CD4-positive, alpha-beta T cell treated with Interleukin-6 at 100 ng/mL for 8 hours (primary cell): Measurements from ENCODE around the gene AK1.

ENCODE experiments used
- DNase-seq: peaks from one replicate; pipeline ENCODE4 v3.0.0-alpha.2; 2020; ENCODE audit warnings: mixed read lengths, low spot score

The AK1 gene

DNA sequence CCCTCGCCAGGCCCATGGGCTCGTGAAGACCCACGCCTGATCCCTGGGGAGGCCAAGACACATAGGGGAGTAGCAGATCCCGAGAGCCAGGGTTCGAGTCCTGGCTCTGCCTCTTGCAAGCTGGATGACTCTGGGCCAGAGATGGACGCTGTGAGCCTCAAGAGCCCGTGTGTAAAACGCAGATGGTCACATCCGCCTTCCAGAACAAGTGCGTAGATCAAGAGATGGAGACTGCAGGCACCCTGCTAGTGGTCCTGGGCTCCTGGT is 31.1 kb upstream of the AK1 start:
- DNase-seq = no peak

DNA sequence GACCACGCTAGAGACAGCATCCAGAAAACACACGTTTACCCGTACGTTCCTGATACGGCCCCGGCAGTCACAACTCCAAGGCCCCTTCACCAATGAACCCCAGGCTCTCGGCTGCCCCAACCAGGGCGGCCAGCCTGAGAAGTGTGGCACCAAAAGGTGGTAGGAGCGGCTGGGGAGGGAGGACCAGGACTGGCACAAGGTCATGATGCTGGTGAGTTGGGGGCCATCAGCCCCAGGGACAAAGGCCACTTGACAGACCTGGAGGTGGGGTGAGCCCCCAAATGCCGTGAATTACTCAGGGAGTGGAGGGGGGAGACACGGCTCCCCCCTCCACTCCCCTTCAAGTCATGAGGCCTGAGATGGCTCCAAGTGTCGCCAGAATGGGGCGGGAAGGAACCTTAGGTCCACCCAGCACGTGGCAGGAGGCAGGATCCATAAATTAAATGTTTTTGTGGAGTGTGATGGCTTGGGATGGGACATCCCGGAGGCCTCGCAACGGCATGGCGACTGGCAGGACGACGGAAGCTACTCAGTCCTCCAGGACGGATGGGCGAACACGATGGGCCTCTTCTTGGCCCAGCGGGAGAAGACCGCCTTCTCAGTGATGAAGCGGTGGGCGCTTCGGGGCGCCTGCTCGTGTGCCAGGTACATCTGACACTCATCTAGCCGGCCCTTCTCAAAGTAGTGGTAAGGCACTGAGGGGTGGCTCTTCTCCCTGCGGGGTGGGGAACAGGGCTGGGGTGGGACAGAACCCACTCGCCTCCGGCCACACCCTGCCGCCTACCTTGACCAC is 30.6 kb upstream of the AK1 start:
- no peak for DNase-seq

DNA sequence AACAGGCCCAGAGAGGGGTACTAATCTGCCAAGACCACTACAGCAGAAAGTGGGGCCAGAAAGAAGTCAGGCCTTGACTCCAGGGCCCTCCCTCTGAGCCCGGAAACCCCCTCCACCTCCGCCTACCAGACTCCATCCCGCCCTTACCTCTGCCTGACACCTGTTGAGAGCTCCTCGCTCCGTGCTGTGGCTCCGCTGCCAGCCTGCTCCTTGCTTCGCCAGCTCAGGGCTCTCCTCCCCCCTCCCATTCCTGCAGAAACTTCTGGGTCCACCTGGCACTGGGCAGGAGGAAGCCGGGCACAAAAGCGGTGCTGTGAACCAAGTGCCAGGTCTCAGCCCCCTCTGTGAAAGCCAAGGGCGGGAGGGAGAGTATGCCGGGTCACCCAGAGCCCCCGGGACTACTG is 28.3 kb upstream of the AK1 start:
- DNase-seq = peak; percentile 79

DNA sequence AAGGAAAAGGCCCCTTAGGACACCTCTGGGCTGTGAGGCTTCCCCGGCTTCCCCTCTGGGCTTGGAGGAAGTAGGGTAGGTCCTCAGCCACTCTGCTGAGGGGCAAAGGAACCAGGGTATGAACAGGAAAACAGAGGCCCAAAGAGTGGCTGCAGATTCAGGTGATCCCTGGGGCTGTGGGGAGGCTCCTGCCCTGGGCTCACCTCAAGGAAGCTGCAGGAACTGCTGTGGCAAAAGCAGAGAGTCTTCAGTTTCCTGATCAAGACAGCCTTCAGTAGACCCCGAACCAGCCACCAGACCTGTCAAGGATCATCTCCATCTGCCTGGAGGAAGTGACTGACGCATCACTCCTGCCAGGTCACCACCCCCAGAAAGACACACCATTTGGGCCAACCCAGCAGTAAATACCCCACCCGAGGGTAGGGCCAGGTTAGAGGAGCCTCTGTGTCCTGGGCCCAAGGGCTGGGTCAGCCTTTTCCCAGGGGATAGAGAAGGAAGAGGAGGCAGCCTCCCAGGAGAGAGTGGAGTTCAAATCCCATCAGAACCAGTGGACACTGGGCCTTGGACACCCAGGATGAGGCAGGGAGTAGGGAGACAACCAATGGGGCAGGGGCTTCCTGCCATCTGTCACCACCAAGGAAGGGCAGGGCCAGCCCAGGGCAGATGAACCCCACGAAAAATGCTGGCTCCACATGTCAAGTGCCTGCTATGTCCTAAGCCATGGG is 27.7 kb upstream of the AK1 start:
- DNase-seq = peak; percentile 72

DNA sequence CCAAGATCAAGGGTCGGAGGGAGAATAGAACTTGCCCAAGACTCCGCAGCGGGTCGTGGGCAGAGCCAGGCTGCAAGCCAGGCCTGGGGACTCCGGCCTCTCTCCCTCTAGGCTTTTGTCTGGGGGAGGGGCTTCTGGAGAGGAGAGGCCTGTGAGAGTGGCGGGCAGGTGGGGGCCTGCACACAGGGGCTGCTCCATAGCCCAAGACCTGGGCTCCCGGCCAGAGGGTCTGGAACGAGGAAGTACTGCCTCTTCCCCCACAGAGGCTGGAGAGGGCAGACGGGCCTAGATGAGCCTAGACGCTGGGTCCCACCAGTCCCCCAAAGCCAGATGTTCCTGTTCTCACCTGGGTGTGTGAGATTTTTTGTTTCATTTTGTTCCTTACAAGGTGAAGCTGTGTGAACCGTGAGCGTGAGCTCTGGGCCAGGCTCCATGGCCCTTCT is 27.1 kb upstream of the AK1 start:
- DNase-seq = no peak

DNA sequence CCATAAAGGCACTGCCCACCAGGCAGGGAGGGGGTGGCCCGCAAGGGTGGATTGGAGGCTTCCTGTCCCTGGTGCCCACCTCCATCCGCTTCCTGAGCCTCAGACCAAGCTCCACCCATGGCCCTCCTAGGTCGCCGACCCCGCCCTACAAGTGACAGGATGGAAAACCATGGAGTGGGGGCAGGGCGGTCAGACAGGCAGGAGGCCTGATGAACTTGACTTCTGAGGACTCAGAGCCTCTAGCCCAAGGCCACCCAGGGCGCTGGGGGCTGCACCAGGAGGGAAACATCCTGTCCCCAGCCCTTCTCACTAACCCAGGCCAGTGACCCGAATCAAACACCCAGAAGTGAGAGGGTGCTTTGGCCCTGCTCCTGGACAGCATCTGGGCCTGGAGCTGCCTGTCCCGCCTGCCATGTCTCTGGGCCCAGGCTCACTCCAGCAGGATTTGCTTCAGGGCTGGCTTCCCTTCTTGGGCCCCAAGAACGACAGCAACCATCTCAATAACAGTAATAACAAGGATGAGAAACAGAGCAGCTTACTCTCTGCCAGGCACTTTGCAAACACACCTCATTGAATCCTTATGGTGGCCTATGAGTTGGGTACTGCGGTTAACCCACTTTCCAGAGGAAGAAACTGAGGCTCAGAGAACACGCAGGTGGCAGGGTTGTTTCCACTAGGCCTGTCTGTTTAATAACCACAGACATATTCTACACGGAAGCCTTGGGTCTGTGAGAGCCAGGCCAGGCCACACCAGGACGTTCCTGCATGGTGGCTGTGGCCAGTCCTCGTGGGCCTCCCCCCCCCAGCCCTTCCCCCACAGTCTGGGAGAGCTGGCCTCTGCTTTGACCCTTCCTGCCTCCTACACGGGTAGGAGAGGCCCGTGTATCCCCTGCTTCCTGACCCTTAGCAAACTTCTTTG is 26.3 kb upstream of the AK1 start:
- peak; percentile 74 for DNase-seq

DNA sequence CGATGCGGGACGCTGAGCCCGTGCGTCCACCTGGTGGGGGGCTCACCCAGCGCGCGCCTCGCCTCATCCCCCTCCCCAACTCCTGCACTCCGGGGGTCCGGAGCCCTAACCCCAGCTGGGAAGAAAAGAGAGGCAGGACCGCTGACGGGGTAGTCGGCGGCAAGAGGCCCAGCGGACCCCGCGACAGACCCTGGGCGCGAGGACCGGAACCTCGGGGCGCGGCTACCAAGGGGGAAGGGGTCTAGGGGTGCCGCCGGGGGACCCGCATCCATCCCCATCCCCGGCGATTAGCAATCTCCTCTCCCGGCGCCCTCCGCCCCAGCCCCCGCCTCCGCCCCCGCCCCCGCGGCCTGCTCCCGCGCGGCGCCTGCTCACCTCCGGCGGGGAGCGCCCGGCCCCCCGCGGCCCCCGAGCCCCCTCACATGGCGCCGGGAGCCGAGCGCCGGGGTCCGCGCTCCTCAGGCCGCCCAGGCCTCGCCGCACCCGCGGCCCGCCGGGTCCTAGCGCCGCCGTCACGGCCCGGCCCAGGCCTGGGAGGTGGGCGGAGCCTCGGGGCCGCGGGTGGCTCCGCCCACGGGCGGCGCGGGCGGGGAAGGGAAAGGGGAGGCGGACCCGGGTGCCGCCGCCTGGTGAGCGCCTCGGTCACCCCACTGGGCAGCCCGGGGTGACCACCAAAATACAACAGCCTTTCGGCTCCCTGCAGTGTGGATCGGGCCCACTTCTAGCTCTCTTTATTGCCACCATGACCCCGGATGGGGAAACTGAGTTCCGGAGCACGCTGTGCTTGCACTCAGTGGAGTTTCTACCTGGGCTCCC is 21.9 kb upstream of the AK1 start, which contains the start of gene ST6GALNAC6:
Gene ST6GALNAC6 (minus strand): TSS at position 476 of the 816 bp plus-strand sequence. CDS start 1,622 bp downstream, outside the sequence.
- DNase-seq = peak; percentile 55

DNA sequence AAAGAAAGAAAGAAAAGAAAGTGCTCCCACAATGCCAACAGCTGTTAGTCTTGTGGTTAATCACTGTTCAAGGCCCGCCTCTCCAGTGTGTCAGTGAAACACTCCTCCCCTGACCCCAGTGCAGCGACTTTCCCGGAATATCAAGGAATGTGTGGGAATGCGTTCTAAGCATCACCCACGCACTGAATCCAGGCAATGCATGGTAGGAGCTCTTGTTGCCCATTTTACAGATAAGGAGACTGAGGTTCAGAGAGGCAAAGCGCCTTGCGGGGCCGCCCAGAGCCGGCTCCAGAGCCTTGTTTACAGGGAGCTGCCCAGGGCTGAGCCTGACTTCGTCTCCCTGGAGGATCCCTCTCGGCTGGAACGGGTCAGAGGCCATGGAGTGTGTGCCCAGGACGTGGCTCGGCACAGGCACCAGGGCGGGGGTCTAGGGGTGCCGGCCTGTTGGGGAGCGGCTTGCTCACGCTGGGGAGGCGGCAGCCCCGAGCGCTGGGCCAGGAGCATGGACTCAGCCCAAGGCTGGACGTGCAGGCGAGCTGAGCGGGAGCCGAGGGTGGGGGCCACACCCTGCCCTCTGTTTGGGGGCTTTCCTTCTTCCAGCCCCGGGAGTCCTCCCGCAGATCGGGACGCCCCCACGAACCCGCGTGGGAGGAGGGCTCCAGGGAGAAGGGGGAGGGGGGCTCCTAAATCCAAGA is 21.1 kb upstream of the AK1 start:
- DNase-seq = no peak

DNA sequence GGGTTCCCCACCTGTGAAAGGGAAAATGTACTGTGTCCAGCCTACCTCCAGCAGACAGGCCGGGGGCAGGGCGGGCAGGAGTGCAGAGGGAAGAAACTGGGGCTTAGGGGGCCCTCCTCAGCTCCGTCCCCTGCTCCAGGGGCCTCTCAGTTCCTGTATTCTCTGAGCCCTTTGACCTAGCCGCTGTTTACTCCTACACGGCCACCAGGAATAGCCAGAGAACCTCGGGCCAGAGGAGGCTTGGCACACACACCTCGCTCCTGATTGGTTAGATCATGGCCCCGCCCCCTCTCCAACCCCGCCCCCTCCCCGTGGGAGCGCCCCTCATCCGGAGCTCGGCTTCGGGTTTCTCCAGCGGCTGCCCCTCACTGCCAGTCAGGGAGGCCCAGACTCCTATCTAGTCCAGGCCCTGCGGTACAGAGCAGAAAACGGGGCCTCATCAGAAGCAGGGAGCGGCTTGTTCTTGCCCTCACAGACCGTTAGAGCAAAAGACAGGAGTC is 19.8 kb upstream of the AK1 start:
- DNase-seq = no peak

DNA sequence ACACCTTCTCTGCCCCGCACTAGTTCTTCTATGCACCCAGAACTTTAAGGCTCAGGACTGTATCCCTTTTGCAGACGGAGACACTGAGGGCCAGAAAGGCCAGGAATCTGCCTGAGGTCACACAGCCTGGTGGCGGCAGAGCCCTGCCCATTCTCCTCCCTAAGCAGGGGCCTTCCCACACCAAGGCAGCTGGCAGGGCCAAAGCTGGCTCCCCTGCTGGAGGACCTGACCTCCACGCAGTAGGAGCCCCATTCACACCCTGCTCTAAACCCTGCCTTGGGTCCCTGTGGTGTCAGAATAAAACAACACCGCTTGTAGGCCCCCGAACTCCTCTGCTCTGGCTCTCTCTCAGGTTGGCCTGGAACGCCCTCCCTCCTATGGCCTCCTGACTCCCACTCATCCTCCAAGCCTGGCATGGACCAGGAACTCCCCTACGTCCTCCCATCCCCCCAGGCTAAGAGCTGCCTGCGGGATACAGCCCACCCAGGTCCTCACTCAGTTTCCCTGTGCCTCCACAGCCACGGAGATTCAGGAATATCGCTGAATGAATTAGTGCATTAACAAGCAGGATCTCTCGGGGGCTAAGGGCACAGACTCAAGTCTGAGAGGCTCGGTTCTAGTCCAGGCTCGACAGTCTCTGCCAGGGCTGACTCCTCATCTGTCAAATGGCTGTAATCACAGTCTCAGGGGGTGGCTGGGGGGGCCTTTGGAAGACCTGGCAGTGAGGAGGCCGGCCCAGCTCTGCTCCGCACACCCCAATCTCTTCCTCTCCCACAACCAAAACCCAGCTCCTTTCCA is 19.1 kb upstream of the AK1 start:
- DNase-seq = no peak

DNA sequence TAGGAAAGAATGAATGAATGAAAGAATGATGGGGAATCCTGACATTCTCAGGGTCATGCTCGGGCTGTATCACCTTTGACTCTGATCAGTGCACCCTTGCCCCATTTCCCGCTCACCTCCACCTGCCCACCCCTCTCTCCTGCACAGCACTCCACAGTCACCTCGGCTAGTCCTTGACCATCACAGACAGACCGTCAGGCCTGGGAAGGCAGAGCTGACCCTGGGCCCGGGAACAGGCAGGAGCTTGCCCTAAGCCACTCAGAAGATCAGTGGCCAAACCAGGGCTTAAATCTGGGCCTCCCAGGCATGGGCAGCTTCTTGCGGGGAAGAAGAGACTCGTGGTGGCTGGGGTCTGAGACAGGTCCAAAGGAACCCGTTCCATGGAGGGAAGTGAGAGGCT is 18.3 kb upstream of the AK1 start:
- no peak for DNase-seq

DNA sequence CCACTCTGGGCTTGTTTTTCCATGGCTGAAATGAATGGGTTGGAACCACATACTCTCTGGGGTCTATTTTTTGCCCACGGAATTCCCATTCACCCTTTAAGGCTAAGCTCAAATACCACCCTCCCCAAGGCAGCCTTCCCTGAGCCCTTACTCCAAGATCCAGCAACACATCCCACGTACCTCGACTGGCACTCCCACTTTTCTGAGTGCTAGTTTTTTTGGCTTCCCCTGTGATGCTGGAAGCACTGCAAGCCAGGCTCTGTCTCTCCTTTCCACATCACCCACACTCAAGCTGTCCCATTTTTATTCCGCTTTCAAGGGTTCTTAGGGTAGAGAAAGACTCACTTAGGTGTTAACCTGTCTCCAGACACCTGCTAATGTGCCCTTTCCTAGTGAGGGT is 15.9 kb upstream of the AK1 start:
- no peak for DNase-seq

DNA sequence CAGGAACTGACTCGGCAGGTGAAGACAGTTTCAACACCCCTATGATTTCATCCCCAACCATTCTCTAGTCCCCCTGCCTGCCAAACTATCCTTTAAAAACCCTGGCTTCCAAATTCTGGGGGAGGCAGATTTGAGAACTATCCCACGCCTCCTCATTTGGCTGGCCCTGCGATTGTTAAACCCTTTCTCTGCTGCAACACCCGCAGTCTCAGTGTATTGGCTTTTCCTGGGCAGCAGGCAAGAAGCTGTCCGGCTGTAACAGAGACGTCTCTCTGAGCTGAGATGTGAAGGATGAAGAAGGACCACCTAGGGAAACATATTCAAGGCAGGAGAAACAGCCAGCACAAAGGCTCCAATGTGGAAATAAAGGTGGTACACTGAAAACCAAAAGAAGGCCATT is 15.4 kb upstream of the AK1 start:
- no peak for DNase-seq

DNA sequence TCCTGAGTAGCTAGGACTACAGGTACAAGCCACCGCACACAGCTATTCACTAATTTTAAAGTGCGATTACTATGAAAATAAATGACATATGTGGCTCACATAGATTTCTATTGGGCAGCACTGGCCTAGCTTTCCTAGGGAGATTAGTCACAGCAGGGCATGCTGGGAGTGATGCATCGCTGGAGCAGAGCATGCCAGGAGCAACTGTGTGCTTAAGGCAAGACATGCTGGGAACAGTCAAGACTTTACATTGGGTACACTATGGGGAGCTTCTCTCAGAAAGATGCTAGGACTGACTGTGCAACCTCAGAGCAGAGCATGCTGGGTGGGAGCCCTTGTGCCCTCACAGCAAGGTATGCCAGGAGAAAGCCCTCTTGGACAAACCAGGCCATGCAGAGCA is 12.6 kb upstream of the AK1 start:
- no peak for DNase-seq

DNA sequence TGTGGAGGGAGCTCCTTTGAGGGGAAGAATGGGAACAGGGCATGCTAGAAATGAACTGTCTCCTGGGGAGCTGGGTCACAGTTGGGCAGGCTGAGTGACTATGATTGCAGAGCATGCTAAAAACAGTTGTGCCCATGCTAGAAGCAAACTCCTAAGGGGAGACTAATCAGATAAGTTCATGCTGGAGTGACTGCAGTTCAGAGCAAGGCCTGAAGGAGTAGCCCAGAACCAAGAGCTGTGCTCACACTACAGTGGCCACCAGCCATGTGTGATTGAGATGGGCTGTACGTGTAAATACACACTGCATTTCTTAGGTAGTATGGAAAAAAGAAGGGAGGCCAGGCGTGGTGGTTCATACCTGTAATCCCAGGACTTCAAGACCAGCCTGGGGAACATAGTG is 10.3 kb upstream of the AK1 start:
- no peak for DNase-seq

DNA sequence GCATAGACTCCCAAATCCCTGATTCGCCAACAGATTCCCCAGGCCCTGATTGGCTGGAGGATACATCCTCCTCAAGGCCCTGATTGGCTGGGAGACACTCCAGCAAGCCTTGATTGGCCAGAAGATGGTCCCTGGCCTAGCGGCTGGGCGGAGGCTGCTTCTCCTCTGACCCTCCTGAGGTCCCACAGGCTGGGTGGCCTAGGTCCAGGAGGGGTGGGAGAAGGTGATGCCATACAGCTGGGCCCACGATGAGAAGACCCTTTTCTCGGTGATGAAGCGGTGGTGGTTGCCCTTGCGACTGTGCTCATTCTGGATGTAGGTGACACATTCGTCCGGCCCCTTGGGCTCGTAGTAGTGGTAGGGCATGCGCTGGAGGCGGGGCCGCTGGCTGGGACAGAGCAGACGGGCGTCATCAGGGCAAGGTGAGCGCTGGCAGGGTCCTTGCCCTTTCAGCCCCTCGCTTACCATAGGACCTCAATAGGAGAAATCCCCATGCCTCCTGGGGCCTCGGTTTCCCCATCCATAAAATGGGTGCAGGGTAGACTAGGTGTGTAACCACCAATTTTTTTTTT is 9.0 kb upstream of the AK1 start:
- no peak for DNase-seq

DNA sequence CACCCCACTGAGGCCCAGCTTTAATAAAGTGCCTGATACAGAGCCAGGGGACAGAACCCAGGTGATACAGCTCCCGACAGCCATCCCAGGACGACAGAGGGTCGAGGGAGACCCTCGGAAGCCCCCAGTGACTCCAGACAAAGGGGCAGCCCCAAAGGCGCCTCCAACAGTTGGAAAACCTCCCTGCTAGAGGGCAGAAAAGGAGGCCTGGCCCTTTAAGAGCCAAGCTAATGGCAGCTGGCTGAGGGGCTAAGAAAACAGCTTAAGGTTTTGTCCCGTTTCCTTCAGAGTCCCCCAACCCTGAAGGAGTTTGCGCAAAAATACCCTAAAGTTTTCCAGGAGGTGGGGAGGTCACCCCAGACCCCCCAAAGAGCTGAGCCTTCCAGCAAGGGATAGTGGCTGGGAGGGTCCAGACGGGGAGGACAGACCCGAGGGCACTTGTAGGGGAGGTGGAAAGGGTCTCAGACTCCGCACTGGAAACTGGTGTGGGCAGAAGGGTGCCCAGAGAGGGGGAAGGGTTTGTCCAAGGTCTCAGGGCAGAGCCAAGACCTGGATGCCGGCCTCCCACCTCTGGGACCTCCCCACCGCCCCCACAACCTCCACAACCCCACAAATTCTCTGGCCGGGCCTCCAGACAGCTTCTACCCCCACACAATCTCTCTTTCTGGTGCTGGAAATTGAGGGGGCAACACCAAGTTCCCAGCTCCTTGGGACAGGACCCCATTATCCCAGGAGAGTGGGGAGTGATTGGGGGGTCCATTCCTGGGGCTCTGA is 8.2 kb upstream of the AK1 start:
- no peak for DNase-seq

DNA sequence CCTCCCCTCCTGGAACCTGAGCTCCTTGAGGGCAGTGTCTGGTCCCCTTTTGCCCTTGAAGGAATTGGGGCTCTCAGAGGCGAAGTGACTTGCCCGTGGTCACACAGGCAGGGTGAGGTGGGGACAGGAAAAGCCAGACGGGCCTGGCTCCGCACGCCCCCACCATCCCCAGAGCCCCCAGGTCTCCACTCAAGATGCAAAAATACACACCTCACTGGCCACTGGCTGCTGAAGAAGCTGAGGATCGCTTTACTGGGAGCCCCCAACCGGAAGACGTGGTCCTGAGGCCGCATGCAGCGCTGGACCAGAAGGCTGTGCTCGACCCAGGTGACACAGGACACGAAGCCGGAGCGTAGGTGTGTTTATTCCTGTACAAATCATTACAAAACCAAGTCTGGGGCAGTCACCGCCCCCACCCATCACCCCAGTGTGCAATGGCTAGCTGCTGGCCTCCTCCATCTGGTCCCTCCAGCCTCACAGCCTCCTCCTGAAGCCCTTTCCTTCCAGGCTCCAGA is 7.6 kb upstream of the AK1 start:
- no peak for DNase-seq

DNA sequence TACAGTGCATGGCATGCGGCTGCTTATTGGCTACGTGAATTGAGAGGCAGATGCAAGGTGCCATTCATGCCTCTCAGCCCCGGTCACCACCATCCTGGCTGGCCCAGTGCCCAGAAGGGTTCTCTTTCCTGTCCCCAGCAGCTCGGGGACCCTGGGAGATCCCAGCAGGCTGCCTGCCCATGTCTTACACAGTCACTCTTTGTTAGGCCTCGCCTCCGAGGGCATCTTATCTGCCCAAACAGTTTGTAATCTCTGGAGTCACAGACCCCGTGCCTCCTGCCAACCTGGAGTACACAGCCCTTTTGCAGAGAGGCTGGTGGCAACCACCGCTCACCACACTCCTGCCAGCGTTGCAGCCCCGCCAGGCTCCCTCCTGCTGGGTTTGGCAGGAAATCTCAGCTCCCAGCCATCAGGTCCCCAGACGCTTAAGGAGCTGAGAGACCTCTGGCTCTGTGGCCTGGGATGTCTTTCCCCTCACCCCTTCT is 7.0 kb upstream of the AK1 start:
- no peak for DNase-seq
